Measurements from ENCODE around the gene AQP6. TPM values are rescaled to one million over a fixed set of nuclear protein-coding genes. Genes with fewer than 3 reads are reported as not detected.

AQP6 gene
- total and polyA plus RNA-seq, 2 donors (not counting 1 experiment from before 2014, with no cell fraction given): 0.17 TPM; not detected in 1

- Histone ChIP-seq H3K9ac (ENCODE audit: insufficient read depth, low read length) (no peak overlapping the region), H3K36me3 (ENCODE audit: control insufficient read depth, insufficient read depth, low read length) (no peaks in the 10 kb centered on the region), H3K4me1 (ENCODE audit: control insufficient read depth, extremely low read depth, insufficient read depth, low read length) (peaks cover 2% of the 10 kb centered on the region), H3K4me3 (replicated peaks in 1 of 4; ENCODE audit: control extremely low read depth in 1 of 4, insufficient read depth in 1 of 4, low read depth in 3 of 4, low read length in 4 of 4) (no peak overlapping the region), H3K27ac (ENCODE audit: insufficient read depth, low read length) (no peak overlapping the region), H4K20me1 (ENCODE audit: control insufficient read depth, extremely low read depth, insufficient read depth, low read length) (no peaks in the 10 kb centered on the region), H3K4me2 (ENCODE audit: extremely low read depth, insufficient read depth, low read length) (no peak overlapping the region), H3K79me2 (ENCODE audit: control insufficient read depth, insufficient read depth, low read length) (no peaks in the 10 kb centered on the region), H3K9me3 (ENCODE audit: control insufficient read depth, insufficient read depth, low read depth, low read length) (no peaks in the 10 kb centered on the region), H2AFZ (ENCODE audit: low read length) (no peak overlapping the region), H3K27me3 (ENCODE audit: control insufficient read depth, insufficient read depth, low read length) (peaks cover 47% of the 10 kb centered on the region)
- DNase-seq (ENCODE audit: low read depth in 2 of 2): no peak
- no peak for TF ChIP-seq CTCF (conservative IDR thresholded peaks at IDR 0.05 in 1 of 2, IDR thresholded peaks at IDR 0.05 in 1 of 2; ENCODE audit: low read depth in 1 of 2, low read length in 2 of 2)
- TF ChIP-seq EZH2 (IDR thresholded peaks at IDR 0.05; ENCODE audit: low read length, missing control alignments): no peak
Measured at GRCh38 chr12:49969027-49969426, 3.7 kb upstream of the AQP6 start.

- H3K4me2 ChIP-seq (ENCODE audit: extremely low read depth, insufficient read depth, low read length): no peak overlapping the region
Measured at GRCh38 chr12:49969651-49970429, 2.9 kb upstream of the AQP6 start.

GRCh38 chr12:49970658-49971057 is 2.1 kb upstream of the AQP6 start:
- no peaks in the 10 kb centered on the region for H4K20me1 ChIP-seq (ENCODE audit: control insufficient read depth, extremely low read depth, insufficient read depth, low read length)
- H3K27me3 ChIP-seq (ENCODE audit: control insufficient read depth, insufficient read depth, low read length): peaks cover 38% of the 10 kb centered on the region
- no peak overlapping the region for H3K27ac ChIP-seq (ENCODE audit: insufficient read depth, low read length)
- no peaks in the 10 kb centered on the region for H3K36me3 ChIP-seq (ENCODE audit: control insufficient read depth, insufficient read depth, low read length)
- H3K4me2 ChIP-seq (ENCODE audit: extremely low read depth, insufficient read depth, low read length): no peak overlapping the region
- H3K79me2 ChIP-seq (ENCODE audit: control insufficient read depth, insufficient read depth, low read length): no peaks in the 10 kb centered on the region
- TF ChIP-seq CTCF (conservative IDR thresholded peaks at IDR 0.05 in 1 of 2, IDR thresholded peaks at IDR 0.05 in 1 of 2; ENCODE audit: low read depth in 1 of 2, low read length in 2 of 2) (no peak), EZH2 (IDR thresholded peaks at IDR 0.05; ENCODE audit: low read length, missing control alignments) (no peak)
- peaks cover 2% of the 10 kb centered on the region for H3K4me1 ChIP-seq (ENCODE audit: control insufficient read depth, extremely low read depth, insufficient read depth, low read length)
- H3K9me3 ChIP-seq (ENCODE audit: control insufficient read depth, insufficient read depth, low read depth, low read length): no peaks in the 10 kb centered on the region
- no peak for DNase-seq (ENCODE audit: low read depth in 2 of 2)
- no peak overlapping the region for H3K4me3 ChIP-seq (replicated peaks in 1 of 4; ENCODE audit: control extremely low read depth in 1 of 4, insufficient read depth in 1 of 4, low read depth in 3 of 4, low read length in 4 of 4)
- no peak overlapping the region for H2AFZ ChIP-seq (ENCODE audit: low read length)
- H3K9ac ChIP-seq (ENCODE audit: insufficient read depth, low read length): no peak overlapping the region

More at GRCh38 chr12:49969651-49970429, 2.9 kb upstream of the AQP6 start:
- Histone ChIP-seq H3K79me2 (ENCODE audit: control insufficient read depth, insufficient read depth, low read length) (no peaks in the 10 kb centered on the region), H3K36me3 (ENCODE audit: control insufficient read depth, insufficient read depth, low read length) (no peaks in the 10 kb centered on the region), H3K9me3 (ENCODE audit: control insufficient read depth, insufficient read depth, low read depth, low read length) (no peaks in the 10 kb centered on the region), H3K4me1 (ENCODE audit: control insufficient read depth, extremely low read depth, insufficient read depth, low read length) (peaks cover 2% of the 10 kb centered on the region), H4K20me1 (ENCODE audit: control insufficient read depth, extremely low read depth, insufficient read depth, low read length) (no peaks in the 10 kb centered on the region), H2AFZ (ENCODE audit: low read length) (no peak overlapping the region), H3K4me3 (replicated peaks in 1 of 4; ENCODE audit: control extremely low read depth in 1 of 4, insufficient read depth in 1 of 4, low read depth in 3 of 4, low read length in 4 of 4) (no peak overlapping the region), H3K27me3 (ENCODE audit: control insufficient read depth, insufficient read depth, low read length) (peaks cover 39% of the 10 kb centered on the region), H3K27ac (ENCODE audit: insufficient read depth, low read length) (no peak overlapping the region), H3K9ac (ENCODE audit: insufficient read depth, low read length) (no peak overlapping the region)
- TF ChIP-seq EZH2 (IDR thresholded peaks at IDR 0.05; ENCODE audit: low read length, missing control alignments) (no peak), CTCF (conservative IDR thresholded peaks at IDR 0.05 in 1 of 2, IDR thresholded peaks at IDR 0.05 in 1 of 2; ENCODE audit: low read depth in 1 of 2, low read length in 2 of 2) (no peak)
- no peak for DNase-seq (ENCODE audit: low read depth in 2 of 2)

All from fibroblast of lung (primary cell).